ENCODE data around the gene ZSWIM5. TPM values are rescaled to one million over a fixed set of nuclear protein-coding genes. Genes with fewer than 3 reads are reported as not detected.

ZSWIM5 gene
- total and polyA plus RNA-seq, 9 of the 15 experiments (the other 6 are each of a cell fraction or from before 2014, with no cell fraction given), result under 0.01 to 0.07 (median 0.03) TPM; not detected in 3

- TF ChIP-seq USF2 (CRISPR knock-in tag; IDR thresholded peaks at IDR 0.05), result no peak
- peak; percentile 79 for TF ChIP-seq SMARCA5 (IDR thresholded peaks at IDR 0.05)
- no peak for TF ChIP-seq ZNF121 (CRISPR knock-in tag; conservative IDR thresholded peaks at IDR 0.05)
- no peak for TF ChIP-seq ZNF445 (CRISPR knock-in tag; IDR thresholded peaks at IDR 0.05; ENCODE audit: low read depth)
- TF ChIP-seq TBL1XR1 (IDR thresholded peaks at IDR 0.05; ENCODE audit: low read length in 2 of 2), result no peak
- no peak for TF ChIP-seq HDAC3 (IDR thresholded peaks at IDR 0.05; ENCODE audit: borderline replicate concordance, partially characterized antibody)
- TF ChIP-seq ASH1L (IDR thresholded peaks at IDR 0.05; ENCODE audit: borderline replicate concordance, low read depth, partially characterized antibody), result no peak
- no peak for TF ChIP-seq U2AF2 (optimal IDR thresholded peaks at IDR 0.05; ENCODE audit: low read depth, low read length)
- no peak for TF ChIP-seq ZBTB49 (CRISPR knock-in tag; IDR thresholded peaks at IDR 0.05; ENCODE audit: borderline replicate concordance)
- no peak for TF ChIP-seq CBX2 (IDR thresholded peaks at IDR 0.05; ENCODE audit: insufficient read depth, low read length, poor library complexity, severe bottlenecking)
- TF ChIP-seq NR0B1 (IDR thresholded peaks at IDR 0.05; ENCODE audit: partially characterized antibody), result no peak
- TF ChIP-seq ELF4 (CRISPR knock-in tag; IDR thresholded peaks at IDR 0.05), result no peak
- TF ChIP-seq ESRRB (CRISPR knock-in tag; IDR thresholded peaks at IDR 0.05; ENCODE audit: borderline replicate concordance), result no peak
- peak; percentile 61; the same call in 1 of the 2 replicates for TF ChIP-seq POLR2AphosphoS5 (IDR thresholded peaks at IDR 0.05; ENCODE audit: control insufficient read depth, insufficient read depth, low read depth, low read length)
- no peak for TF ChIP-seq PRMT5 (CRISPR knock-in tag; IDR thresholded peaks at IDR 0.05)
- TF ChIP-seq HDAC2 (IDR thresholded peaks at IDR 0.05), result no peak
- TF ChIP-seq ZNF316 (IDR thresholded peaks at IDR 0.05), result no peak
- TF ChIP-seq NR2C2 (CRISPR knock-in tag; IDR thresholded peaks at IDR 0.05), result no peak
- no peak for TF ChIP-seq NR2C2 (tag; IDR thresholded peaks at IDR 0.05)
- no peak for TF ChIP-seq MXI1 (IDR thresholded peaks at IDR 0.05; ENCODE audit: low read depth, low read length)
- TF ChIP-seq CBX3 (IDR thresholded peaks at IDR 0.05; ENCODE audit: borderline replicate concordance in 1 of 2, low read length in 2 of 2), result peak in 1 of 2 experiments; percentile 60; a peak in 1 of 3 replicates
- TF ChIP-seq ZNF197 (CRISPR knock-in tag; IDR thresholded peaks at IDR 0.05; ENCODE audit: low read depth), result no peak
- no peak for TF ChIP-seq POU5F1 (IDR thresholded peaks at IDR 0.05; ENCODE audit: borderline replicate concordance, low read depth, low read length, partially characterized antibody)
- TF ChIP-seq FOXA1 (IDR thresholded peaks at IDR 0.05; ENCODE audit: borderline replicate concordance), result no peak
- TF ChIP-seq RBM14 (IDR thresholded peaks at IDR 0.05; ENCODE audit: borderline replicate concordance, insufficient read depth, low read depth, low read length), result no peak
Observed at GRCh38 chr1:45014321-45015028, 191.9 kb downstream of the ZSWIM5 start (continued).
